OCI-LY7 (cell line): ENCODE results near the gene SCPEP1.
"Not testable (repeated sequence)": the region's sequence is repeated elsewhere in the genome, so short reads cannot be mapped to it uniquely, and the experiment has no call there.

Source experiments
- CTCF ChIP-seq: fragments of 200-600 bp; sonication (generic); conservative IDR thresholded peaks from 2 replicates; pipeline ENCODE4 v1.5.1; 2014; ENCODE audit warnings: mild to moderate bottlenecking, antibody characterized with exemption, low read length, moderate library complexity, mixed read lengths
- EZH2phosphoT487 ChIP-seq: fragments of 200-600 bp; sonication (generic); IDR thresholded peaks from 2 replicates; pipeline ENCODE4 v1.6.1; 2018; ENCODE audit warnings: low read depth, borderline replicate concordance, mild to moderate bottlenecking, mixed run types, antibody characterized with exemption, low read length, moderate library complexity, mixed read lengths

- not testable (repeated sequence) for TF ChIP-seq CTCF, EZH2phosphoT487
Measured at GRCh38 chr17:56938206-56938605, 39.7 kb upstream of the SCPEP1 start.
